HEK293 (cell line): ENCODE measurements around the gene FGFR3.
A peak's percentile ranks its signal among the peaks of the same experiment; 100 is the strongest.

Experiments
- ATF2 ChIP-seq: fragments of 450-650 bp; formaldehyde crosslinking; IDR thresholded peaks from 2 replicates; pipeline ENCODE4 v1.5.1; 2016; ENCODE audit warnings: missing biosample characterization, missing genetic modification characterization, low read depth
- FEZF1 ChIP-seq: fragments of 450-650 bp; formaldehyde crosslinking; IDR thresholded peaks from 2 replicates; pipeline ENCODE4 v1.5.1; 2016; ENCODE audit warnings: missing biosample characterization, missing genetic modification characterization
- GLI4 ChIP-seq: fragments of 450-650 bp; formaldehyde crosslinking; IDR thresholded peaks from 2 replicates; pipeline ENCODE4 v1.5.1; 2016; ENCODE audit warnings: missing biosample characterization, missing genetic modification characterization
- KLF16 ChIP-seq: fragments of 450-650 bp; formaldehyde crosslinking; IDR thresholded peaks from 2 replicates; pipeline ENCODE4 v1.5.1; 2017; ENCODE audit warnings: missing biosample characterization, missing genetic modification characterization
- KLF7 ChIP-seq: fragments of 450-650 bp; formaldehyde crosslinking; IDR thresholded peaks from 2 replicates; pipeline ENCODE4 v1.5.1; 2016; ENCODE audit warnings: missing biosample characterization, missing genetic modification characterization, borderline replicate concordance
- PRDM10 ChIP-seq: fragments of 450-650 bp; formaldehyde crosslinking; IDR thresholded peaks from 2 replicates; pipeline ENCODE4 v1.5.1; 2016; ENCODE audit warnings: missing biosample characterization, missing genetic modification characterization
- YY1 ChIP-seq: fragments of 450-650 bp; formaldehyde crosslinking; IDR thresholded peaks from 2 replicates; pipeline ENCODE4 v1.5.1; 2018; ENCODE audit warnings: missing biosample characterization, missing genetic modification characterization
- ZBTB17 ChIP-seq: fragments of 450-650 bp; formaldehyde crosslinking; IDR thresholded peaks from 2 replicates; pipeline ENCODE4 v1.5.1; 2016; ENCODE audit warnings: missing biosample characterization, missing genetic modification characterization
- ZBTB7A ChIP-seq: fragments of 450-650 bp; formaldehyde crosslinking; IDR thresholded peaks from 2 replicates; pipeline ENCODE4 v1.5.1; 2016; ENCODE audit warnings: low read depth, missing biosample characterization, missing genetic modification characterization
- ZBTB8A ChIP-seq: fragments of 450-650 bp; formaldehyde crosslinking; IDR thresholded peaks from 2 replicates; pipeline ENCODE4 v1.5.1; 2016; ENCODE audit warnings: missing biosample characterization, missing genetic modification characterization
- ZNF10 ChIP-seq: fragments of 450-650 bp; formaldehyde crosslinking; IDR thresholded peaks from 2 replicates; pipeline ENCODE4 v1.5.1; 2017; ENCODE audit warnings: missing biosample characterization, missing genetic modification characterization
- ZNF157 ChIP-seq: fragments of 450-650 bp; formaldehyde crosslinking; IDR thresholded peaks from 2 replicates; pipeline ENCODE4 v1.5.1; 2016; ENCODE audit warnings: missing biosample characterization, missing genetic modification characterization
- ZNF169 ChIP-seq: fragments of 450-650 bp; formaldehyde crosslinking; IDR thresholded peaks from 2 replicates; pipeline ENCODE4 v1.5.1; 2016; ENCODE audit warnings: missing biosample characterization, missing genetic modification characterization
- ZNF223 ChIP-seq: fragments of 450-650 bp; formaldehyde crosslinking; IDR thresholded peaks from 2 replicates; pipeline ENCODE4 v1.5.1; 2016; ENCODE audit warnings: missing biosample characterization, missing genetic modification characterization
- ZNF239 ChIP-seq: fragments of 450-650 bp; formaldehyde crosslinking; IDR thresholded peaks from 2 replicates; pipeline ENCODE4 v1.5.1; 2016; ENCODE audit warnings: missing biosample characterization, missing genetic modification characterization
- ZNF266 ChIP-seq: fragments of 450-650 bp; formaldehyde crosslinking; IDR thresholded peaks from 2 replicates; pipeline ENCODE4 v1.5.1; 2016; ENCODE audit warnings: missing biosample characterization, missing genetic modification characterization, low read depth
- ZNF292 ChIP-seq: fragments of 450-650 bp; formaldehyde crosslinking; IDR thresholded peaks from 2 replicates; pipeline ENCODE4 v1.5.1; 2016; ENCODE audit warnings: low read depth, missing biosample characterization, missing genetic modification characterization, borderline replicate concordance
- ZNF302 ChIP-seq: fragments of 450-650 bp; formaldehyde crosslinking; IDR thresholded peaks from 2 replicates; pipeline ENCODE4 v1.5.1; 2016; ENCODE audit warnings: missing biosample characterization, missing genetic modification characterization, low read depth
- ZNF354C ChIP-seq: fragments of 450-650 bp; formaldehyde crosslinking; IDR thresholded peaks from 2 replicates; pipeline ENCODE4 v1.5.1; 2016; ENCODE audit warnings: missing biosample characterization, missing genetic modification characterization, low read depth, borderline replicate concordance
- ZNF473 ChIP-seq: fragments of 450-650 bp; formaldehyde crosslinking; IDR thresholded peaks from 2 replicates; pipeline ENCODE4 v1.5.1; 2017; ENCODE audit warnings: missing biosample characterization, missing genetic modification characterization
- ZNF501 ChIP-seq: fragments of 450-650 bp; formaldehyde crosslinking; IDR thresholded peaks from 2 replicates; pipeline ENCODE4 v1.5.1; 2016; ENCODE audit warnings: missing biosample characterization, missing genetic modification characterization
- ZNF654 ChIP-seq: fragments of 450-650 bp; formaldehyde crosslinking; IDR thresholded peaks from 2 replicates; pipeline ENCODE4 v1.5.1; 2016; ENCODE audit warnings: low read depth, missing biosample characterization, missing genetic modification characterization
- ZNF664 ChIP-seq: fragments of 450-650 bp; formaldehyde crosslinking; IDR thresholded peaks from 2 replicates; pipeline ENCODE4 v1.5.1; 2016; ENCODE audit warnings: missing biosample characterization, missing genetic modification characterization
- ZNF791 ChIP-seq: fragments of 450-650 bp; formaldehyde crosslinking; IDR thresholded peaks from 2 replicates; pipeline ENCODE4 v1.5.1; 2016; ENCODE audit warnings: missing biosample characterization, missing genetic modification characterization
- ZNF792 ChIP-seq: fragments of 450-650 bp; formaldehyde crosslinking; IDR thresholded peaks from 2 replicates; pipeline ENCODE4 v1.5.1; 2016; ENCODE audit warnings: missing biosample characterization, missing genetic modification characterization
- ZSCAN4 ChIP-seq: fragments of 450-650 bp; formaldehyde crosslinking; IDR thresholded peaks from 2 replicates; pipeline ENCODE4 v1.5.1; 2017; ENCODE audit warnings: missing biosample characterization, missing genetic modification characterization
- TF ChIP-seq, protein P1 (sequence below): fragments of 450-650 bp; formaldehyde crosslinking; IDR thresholded peaks from 2 replicates; pipeline ENCODE4 v1.5.1; 2016; ENCODE audit warnings: missing biosample characterization, missing genetic modification characterization
- TF ChIP-seq, protein P2 (sequence below): sonication (generic); formaldehyde crosslinking; IDR thresholded peaks from 2 replicates; pipeline ENCODE4 v1.8.1; 2022; ENCODE audit warnings: mild to moderate bottlenecking, moderate library complexity, missing genetic modification reagents

FGFR3 gene

DNA sequence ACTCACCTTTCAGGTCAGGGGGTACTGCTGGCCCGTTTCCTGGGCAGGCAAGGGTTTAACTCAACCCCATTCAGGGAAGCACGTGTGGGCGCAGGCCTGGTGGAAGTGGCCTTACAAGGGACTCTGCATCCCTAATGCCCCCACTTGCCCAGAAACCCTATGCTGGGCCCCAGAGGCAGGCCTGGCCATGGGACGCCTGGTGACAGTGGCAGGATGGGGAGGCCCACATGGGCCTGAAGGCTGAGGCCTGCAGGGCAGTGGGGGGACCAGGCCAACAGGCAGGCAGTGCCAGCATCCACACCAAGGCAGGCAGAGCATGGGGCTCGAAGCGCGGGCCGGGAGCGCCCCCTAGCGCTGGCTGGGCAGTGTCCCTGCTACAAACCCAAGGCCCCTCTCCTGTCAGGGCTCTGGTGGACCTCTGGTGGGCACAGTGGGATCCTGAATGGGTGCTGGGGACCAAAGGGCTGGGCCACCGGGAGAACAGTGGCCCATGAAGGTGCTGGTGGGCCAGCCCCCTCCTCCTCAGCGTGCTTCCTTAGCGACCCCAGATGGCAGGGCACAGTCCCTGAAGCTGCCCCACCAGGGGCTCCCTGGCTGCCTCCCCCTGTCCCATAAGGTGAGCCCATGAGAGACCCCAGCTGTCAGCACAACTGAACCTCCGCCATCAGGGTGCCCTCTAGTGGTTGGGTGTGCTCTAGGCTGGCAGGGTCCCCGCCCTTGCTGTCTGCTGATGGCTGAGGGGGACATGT is 16.8 kb downstream of the FGFR3 start (continued):
- TF ChIP-seq PRDM10 (tag by site-specific recombination) (no peak), ZNF266 (no peak), ZNF791 (tag by site-specific recombination) (no peak), ZNF664 (tag by site-specific recombination) (no peak), ZNF792 (tag by site-specific recombination) (no peak), ZBTB7A (tag by site-specific recombination) (0 out of 2 replicates have a peak, but pooled peaks have one; percentile 29), KLF16 (no peak), ZSCAN4 (no peak), GLI4 (tag by site-specific recombination) (no peak), KLF7 (tag by site-specific recombination) (no peak), ZNF157 (tag by site-specific recombination) (no peak), ZNF302 (no peak), ZNF239 (tag by site-specific recombination) (no peak), ZBTB17 (0 out of 2 replicates have a peak, but pooled peaks have one; percentile 12), ZNF501 (0 out of 2 replicates have a peak, but pooled peaks have one; percentile 36), FEZF1 (no peak), ZNF292 (tag by site-specific recombination) (no peak), ZNF10 (0 out of 2 replicates have a peak, but pooled peaks have one; percentile 33), ZNF169 (tag by site-specific recombination) (no peak), ZNF654 (peak; percentile 62), ZNF354C (tag by site-specific recombination) (no peak), ZBTB8A (tag by site-specific recombination) (peak; percentile 76), YY1 (tag by site-specific recombination) (no peak), ZNF223 (tag by site-specific recombination) (no peak), ZNF473 (tag by site-specific recombination) (no peak), ATF2 (tag by site-specific recombination) (no peak)
- TF ChIP-seq, protein P1, sequence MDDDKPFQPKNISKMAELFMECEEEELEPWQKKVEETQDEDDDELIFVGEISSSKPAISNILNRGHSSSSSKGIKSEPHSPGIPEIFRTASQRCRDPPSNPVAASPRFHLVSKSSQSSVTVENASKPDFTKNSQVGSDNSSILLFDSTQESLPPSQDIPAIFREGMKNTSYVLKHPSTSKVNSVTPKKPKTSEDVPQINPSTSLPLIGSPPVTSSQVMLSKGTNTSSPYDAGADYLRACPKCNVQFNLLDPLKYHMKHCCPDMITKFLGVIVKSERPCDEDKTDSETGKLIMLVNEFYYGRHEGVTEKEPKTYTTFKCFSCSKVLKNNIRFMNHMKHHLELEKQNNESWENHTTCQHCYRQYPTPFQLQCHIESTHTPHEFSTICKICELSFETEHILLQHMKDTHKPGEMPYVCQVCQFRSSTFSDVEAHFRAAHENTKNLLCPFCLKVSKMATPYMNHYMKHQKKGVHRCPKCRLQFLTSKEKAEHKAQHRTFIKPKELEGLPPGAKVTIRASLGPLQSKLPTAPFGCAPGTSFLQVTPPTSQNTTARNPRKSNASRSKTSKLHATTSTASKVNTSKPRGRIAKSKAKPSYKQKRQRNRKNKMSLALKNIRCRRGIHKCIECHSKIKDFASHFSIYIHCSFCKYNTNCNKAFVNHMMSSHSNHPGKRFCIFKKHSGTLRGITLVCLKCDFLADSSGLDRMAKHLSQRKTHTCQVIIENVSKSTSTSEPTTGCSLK (tag by site-specific recombination) = no peak
- TF ChIP-seq, protein P2, sequence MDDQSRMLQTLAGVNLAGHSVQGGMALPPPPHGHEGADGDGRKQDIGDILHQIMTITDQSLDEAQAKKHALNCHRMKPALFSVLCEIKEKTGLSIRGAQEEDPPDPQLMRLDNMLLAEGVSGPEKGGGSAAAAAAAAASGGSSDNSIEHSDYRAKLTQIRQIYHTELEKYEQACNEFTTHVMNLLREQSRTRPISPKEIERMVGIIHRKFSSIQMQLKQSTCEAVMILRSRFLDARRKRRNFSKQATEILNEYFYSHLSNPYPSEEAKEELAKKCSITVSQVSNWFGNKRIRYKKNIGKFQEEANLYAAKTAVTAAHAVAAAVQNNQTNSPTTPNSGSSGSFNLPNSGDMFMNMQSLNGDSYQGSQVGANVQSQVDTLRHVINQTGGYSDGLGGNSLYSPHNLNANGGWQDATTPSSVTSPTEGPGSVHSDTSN (CRISPR knock-in tag) = no peak
